PC-3 (cell line): ENCODE data around the gene BCAS3.

Experiments used
- CTCF ChIP-seq: fragments of 300-600 bp; sonication (generic); conservative IDR thresholded peaks from 2 replicates; pipeline ENCODE4 v1.5.1; 2017; ENCODE audit warnings: antibody characterized with exemption, low read depth, mild to moderate bottlenecking, low read length
- EZH2 ChIP-seq: fragments of 300-600 bp; sonication (generic); IDR thresholded peaks from one replicate; pipeline ENCODE4 v1.6.1; 2017; ENCODE audit warnings: antibody characterized with exemption, mild to moderate bottlenecking, low read length; ENCODE audit not compliant: unreplicated experiment

DNA sequence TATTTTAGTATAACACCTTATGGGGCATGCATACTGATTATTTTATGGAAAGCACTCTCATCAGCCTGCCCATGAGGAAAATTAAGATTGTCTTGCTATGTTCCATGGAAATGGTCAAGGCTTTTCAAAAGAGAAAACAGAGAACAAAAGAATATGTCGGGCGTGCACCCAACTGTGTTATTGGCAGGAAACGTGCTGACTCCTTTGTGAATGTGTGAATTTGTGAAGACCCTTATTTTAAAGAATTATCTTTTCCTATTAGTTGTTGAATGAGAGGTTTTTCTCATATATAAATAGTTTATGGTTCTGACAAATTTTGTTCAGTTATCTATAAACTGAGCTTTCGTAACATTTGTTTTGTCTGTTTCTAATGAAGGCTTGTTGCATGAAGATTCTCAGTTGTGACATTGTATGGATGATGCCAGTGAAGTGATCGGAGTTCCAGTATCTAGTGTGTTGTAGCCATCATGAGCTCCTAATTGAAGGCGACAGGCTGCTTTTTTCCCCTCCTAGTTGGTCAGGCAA, 180.0 kb downstream of the BCAS3 start:
- TF ChIP-seq CTCF (no peak), EZH2 (no peak)
